Fibroblast of mammary gland (primary cell): ENCODE data around the gene FAM228A.

Experiments used
- DNase-seq: peaks from one replicate; pipeline ENCODE4 v3.0.0-alpha.2; 2010; ENCODE audit warnings: low read depth
- H3K4me3 ChIP-seq: 2 replicates; pipeline ENCODE4 v1.5.1; 2011; ENCODE audit warnings: low read depth, mild to moderate bottlenecking, low read length, moderate library complexity; ENCODE audit not compliant: control insufficient read depth
- CTCF ChIP-seq: conservative IDR thresholded peaks from 2 replicates; pipeline ENCODE4 v1.5.1; 2011; ENCODE audit warnings: low read depth, low read length, inconsistent platforms; ENCODE audit not compliant: control insufficient read depth, insufficient read depth

Gene FAM228A

GRCh38 chr2:24233321-24233720, 58.5 kb downstream of the FAM228A start:
- no peak for TF ChIP-seq CTCF
- no peak overlapping the region for H3K4me3 ChIP-seq
- DNase-seq = peak; percentile 26

DNA sequence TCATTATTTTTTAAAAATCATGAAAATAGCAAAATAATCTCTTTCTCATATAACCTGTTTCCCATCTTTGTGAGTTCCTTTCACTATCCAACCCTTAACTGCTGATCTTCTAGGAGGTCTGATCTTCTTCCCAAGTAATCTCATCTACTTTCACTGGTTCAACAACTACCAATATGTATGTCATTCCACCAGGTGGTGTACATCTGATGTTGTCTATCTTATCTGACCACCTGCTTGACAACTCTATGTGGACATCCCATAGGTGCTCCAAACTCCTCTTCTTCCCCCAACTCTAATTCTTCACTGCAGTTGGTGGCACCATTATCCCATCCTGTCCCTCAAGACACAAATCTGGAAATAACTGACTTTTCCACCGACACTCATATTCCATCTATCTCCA, 62.5 kb downstream of the FAM228A start:
- TF ChIP-seq CTCF = no peak
- DNase-seq = no peak
- H3K4me3 ChIP-seq = no peak overlapping the region

DNA sequence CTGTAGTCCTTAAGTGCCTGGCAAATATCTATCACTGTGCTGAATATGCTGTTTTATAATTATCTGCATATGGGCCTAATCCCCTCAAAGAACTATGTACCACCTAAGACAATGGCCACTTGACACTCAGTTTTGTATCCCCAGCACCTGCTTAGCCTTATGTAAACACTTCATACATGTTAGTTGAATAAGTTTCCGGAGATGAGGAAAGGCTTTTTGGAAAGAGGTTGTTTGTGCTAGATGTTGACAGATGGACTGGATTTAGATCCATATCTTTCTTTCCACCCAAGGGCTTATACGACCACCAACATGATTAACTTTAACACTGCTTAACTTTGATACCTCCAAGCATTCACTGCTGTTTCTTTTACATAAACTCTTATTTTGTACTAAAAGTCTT, 63.3 kb downstream of the FAM228A start:
- no peak for TF ChIP-seq CTCF
- no peak for DNase-seq
- H3K4me3 ChIP-seq = no peak overlapping the region

DNA sequence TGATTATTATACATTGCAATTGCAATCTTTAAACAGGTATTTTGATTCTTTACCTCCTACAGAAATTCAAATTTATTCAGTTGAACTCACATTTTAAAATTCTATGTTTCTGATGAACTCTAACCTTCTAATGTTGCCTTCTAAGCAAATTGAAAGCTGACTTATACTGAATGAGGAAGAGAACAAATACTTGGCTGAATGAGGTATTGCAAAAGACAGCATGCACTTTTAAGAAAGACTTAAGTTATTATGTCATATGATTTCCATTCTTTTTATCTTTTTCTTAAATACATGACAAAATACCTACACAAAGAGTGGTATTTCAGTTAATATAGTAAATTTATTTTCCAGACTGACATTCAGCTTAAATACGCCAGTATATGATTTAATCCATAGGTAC, 64.7 kb downstream of the FAM228A start:
- no peak for DNase-seq
- TF ChIP-seq CTCF = no peak
- no peak overlapping the region for H3K4me3 ChIP-seq
